HepG2 (cell line): ENCODE results near the gene FAIM2. TPM values are rescaled to one million over a fixed set of nuclear protein-coding genes. Genes with fewer than 3 reads are reported as not detected.

ENCODE experiments used
- ATAC-seq: fragments of 200-7000 bp; cut with Tn5 transposase; 3 replicates; pipeline ENCODE4 v1.9.1; 2020; ENCODE audit warnings: mild to moderate bottlenecking, moderate library complexity
- BruUV-seq: library from RNA; stranded (reverse); fragments of 400-500 nt; replicated peaks from 2 replicates; lab custom pipeline; 2021; lab: Mats Ljungman, UMichigan
- CTCF ChIA-PET: fragments of 300-600 bp; formaldehyde crosslinking; extraction: SDS; loops from one replicate; lab custom pipeline; 2021; ENCODE audit warnings: low total read pairs, inconsistent platforms, low intra/inter-chr PET ratio; lab: Yijun Ruan, JAX
- POLR2A ChIA-PET: fragments of 350-600 bp; sonication (Branson Sonifier 250); formaldehyde crosslinking; loops from one replicate; lab custom pipeline; 2020; ENCODE audit warnings: antibody characterized with exemption, inconsistent platforms; lab: Yijun Ruan, JAX
- DNase-seq: peaks from one replicate; pipeline ENCODE4 v3.0.0-alpha.2; 2015; ENCODE audit warnings: low spot score
- FAIRE-seq: peaks from 3 replicates; lab custom pipeline; 2011; peaks lifted over from hg19 to GRCh38; lab: Jason Lieb, UNC
- H2AFZ ChIP-seq: one replicate; pipeline ENCODE4 v1.6.1; 2011; ENCODE audit warnings: low read length, inconsistent platforms
- H3K27ac ChIP-seq: fragments of 300-600 bp; 3 replicates; pipeline ENCODE4 v1.8.0; 2011; ENCODE audit warnings: mixed run types, mild to moderate bottlenecking, mixed read lengths, low read length, inconsistent platforms; ENCODE audit not compliant: insufficient read depth; ENCODE audit errors: extremely low read length
- H3K27me3 ChIP-seq, 2 experiments: fragments of 200-600 bp in 1 of 2; 2 replicates in 1 of 2; 3 replicates in 1 of 2; pipeline versions ENCODE4 v1.6.0 to v1.8.0; 2011; ENCODE audit warnings: low read length in 2 of 2, mild to moderate bottlenecking in 2 of 2, moderate library complexity in 2 of 2, inconsistent platforms in 1 of 2; ENCODE audit not compliant: insufficient read depth in 2 of 2, control insufficient read depth in 1 of 2
- H3K36me3 ChIP-seq, 2 experiments: fragments of 200-600 bp in 1 of 2; replicated peaks in 1 of 2; 2 replicates in 1 of 2; 3 replicates in 1 of 2; pipeline versions ENCODE4 v1.5.1 to v1.8.0; 2011; ENCODE audit warnings: low read length in 2 of 2, inconsistent platforms in 1 of 2; ENCODE audit not compliant: insufficient read depth in 2 of 2, control insufficient read depth in 1 of 2
- H3K4me1 ChIP-seq: 2 replicates; pipeline ENCODE4 v1.5.1; 2012; ENCODE audit warnings: low read length, inconsistent platforms; ENCODE audit not compliant: insufficient read depth
- H3K4me2 ChIP-seq: 2 replicates; pipeline ENCODE4 v1.6.0; 2011; ENCODE audit warnings: low read depth, low read length, inconsistent platforms
- H3K4me3 ChIP-seq, 3 experiments: fragments of 200-600 bp in 1 of 3; sonication (generic), shearing (Covaris generic) in 1 of 3; replicated peaks in 1 of 3; 2 replicates each; pipeline ENCODE4 v1.5.1; 2011 to 2016; ENCODE audit warnings: low read length in 3 of 3, inconsistent platforms in 2 of 3, low read depth in 2 of 3, mild to moderate bottlenecking in 2 of 3, control low read depth in 1 of 3, mixed read lengths in 1 of 3; ENCODE audit not compliant: insufficient read depth in 1 of 3
- H3K79me2 ChIP-seq: one replicate; pipeline ENCODE4 v1.6.1; 2011; ENCODE audit warnings: low read length, inconsistent platforms; ENCODE audit not compliant: insufficient read depth
- H3K9ac ChIP-seq: 2 replicates; pipeline ENCODE4 v1.6.0; 2011; ENCODE audit warnings: mild to moderate bottlenecking, low read depth, low read length, inconsistent platforms; ENCODE audit not compliant: insufficient read depth
- H3K9me3 ChIP-seq: 2 replicates; pipeline ENCODE4 v1.5.1; 2012; ENCODE audit warnings: mild to moderate bottlenecking, low read length
- H4K20me1 ChIP-seq: 2 replicates; pipeline ENCODE4 v1.6.0; 2011; ENCODE audit warnings: inconsistent platforms, mild to moderate bottlenecking, low read length, moderate library complexity; ENCODE audit not compliant: insufficient read depth
- CENPT ChIP-seq: sonication (generic); formaldehyde crosslinking; IDR thresholded peaks from 2 replicates; pipeline ENCODE4 v1.8.0; 2022; ENCODE audit warnings: low read depth, mild to moderate bottlenecking, moderate library complexity, missing genetic modification reagents
- GTF3A ChIP-seq: sonication (generic); formaldehyde crosslinking; conservative IDR thresholded peaks from 2 replicates; pipeline ENCODE4 v1.4.0; 2020; ENCODE audit warnings: mild to moderate bottlenecking, missing genetic modification reagents
- NCOA5 ChIP-seq: sonication (generic); formaldehyde crosslinking; IDR thresholded peaks from 2 replicates; pipeline ENCODE4 v1.4.0; 2020; ENCODE audit warnings: missing genetic modification reagents
- RBFOX2 ChIP-seq: fragments of 200-400 bp; formaldehyde crosslinking; IDR thresholded peaks from 2 replicates; pipeline ENCODE4 v1.6.1; 2017; ENCODE audit warnings: low read depth, mild to moderate bottlenecking, low read length
- U2AF2 ChIP-seq: fragments of 200-400 bp; formaldehyde crosslinking; IDR thresholded peaks from 2 replicates; pipeline ENCODE4 v1.6.1; 2017; ENCODE audit warnings: low read depth, mild to moderate bottlenecking, low read length
- ZNF552 ChIP-seq: sonication (generic); formaldehyde crosslinking; IDR thresholded peaks from 2 replicates; pipeline ENCODE4 v1.9.0; 2022; ENCODE audit warnings: missing genetic modification reagents, mild to moderate bottlenecking, borderline replicate concordance
- ZNF788 ChIP-seq: sonication (generic); formaldehyde crosslinking; IDR thresholded peaks from 2 replicates; pipeline ENCODE4 v1.5.0; 2020; ENCODE audit warnings: mild to moderate bottlenecking, missing genetic modification reagents, borderline replicate concordance
- ZNF841 ChIP-seq: sonication (generic); formaldehyde crosslinking; IDR thresholded peaks from 2 replicates; pipeline ENCODE4 v1.8.1; 2023; ENCODE audit warnings: missing genetic modification reagents, borderline replicate concordance
- WGBS: methylation state at CpG from one replicate; pipeline ENCODE4 v1.1.6; 2017; ENCODE audit warnings: low lambda C conversion rate; 5-methylcytosine and 5-hydroxymethylcytosine counted together
- in situ Hi-C: cut with HindIII; loops from 2 replicates; pipeline ENCODE4 v1.10.0; 2017; ENCODE audit warnings: low pct_unique_long_range_greater_than_20kb; ENCODE audit not compliant: extremely low pct_ligation_motif_present
- intact Hi-C: fragments of 100-400 bp; cut with micrococcal nuclease; formaldehyde crosslinking; loops from one replicate; pipeline ENCODE4 v1.10.0; 2022; ENCODE audit not compliant: unreplicated experiment
- polyA plus RNA-seq, 8 experiments: library from polyadenylated mRNA; depleted of rRNA in 3 of 8; stranded (reverse) in 7 of 8; unstranded in 1 of 8; fragments of >200 nt; fragmentation: Illumina TruSeq in 4 of 8; extraction: Trizol in 4 of 8; gene quantifications; 2 replicates each; pipeline versions ENCODE4 v1.2.1 to v1.2.3, GENCODE V29; 2011 to 2016; ENCODE audit warnings: low read depth in 4 of 8, missing spikeins in 1 of 8, mixed read lengths in 1 of 8; ENCODE audit not compliant: insufficient read depth in 1 of 8
- total RNA-seq, 5 experiments: library from RNA; depleted of rRNA; stranded (reverse); fragments of >200 nt; fragmentation: Illumina TruSeq; extraction: Trizol; gene quantifications; 2 replicates each; pipeline ENCODE4 v1.2.3, GENCODE V29; 2016; ENCODE audit warnings: low read depth in 1 of 5
- TF ChIP-seq, protein P1 (sequence below): sonication (generic); formaldehyde crosslinking; IDR thresholded peaks from 2 replicates; pipeline ENCODE4 v1.4.0; 2020; ENCODE audit warnings: missing genetic modification reagents
- TF ChIP-seq, protein P2 (sequence below): sonication (generic); formaldehyde crosslinking; IDR thresholded peaks from 2 replicates; pipeline ENCODE4 v1.8.0; 2022; ENCODE audit warnings: missing genetic modification reagents, mild to moderate bottlenecking, moderate library complexity, borderline replicate concordance
- TF ChIP-seq, protein P3 (sequence below): sonication (generic); formaldehyde crosslinking; IDR thresholded peaks from 2 replicates; pipeline ENCODE4 v1.4.0; 2020; ENCODE audit warnings: mild to moderate bottlenecking, missing genetic modification reagents

Gene FAIM2
- total and polyA plus RNA-seq, 2 of the 13 experiments (the other 11 are each of a cell fraction or from before 2014, with no cell fraction given): not detected

DNA sequence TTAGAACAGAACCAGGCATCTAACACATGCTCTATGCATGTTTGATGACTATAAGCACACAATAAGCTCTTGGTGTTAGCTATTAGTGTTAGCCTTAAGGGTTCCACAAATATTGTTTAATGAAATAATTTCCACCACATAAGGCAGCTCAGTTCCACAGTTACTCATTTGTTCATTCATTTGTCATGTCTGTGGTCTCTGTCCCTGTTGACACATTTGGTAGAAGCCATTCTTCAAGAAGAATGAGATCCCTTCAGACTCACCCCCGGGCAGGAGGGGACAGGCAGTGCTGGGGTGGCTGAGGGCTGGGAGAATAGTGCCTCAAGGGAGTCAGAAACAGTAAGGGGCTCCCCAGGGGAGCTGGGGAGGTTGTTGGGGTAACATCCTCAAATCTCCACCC lies 3.7 kb upstream of the FAIM2 start (continued):
- TF ChIP-seq U2AF2 (no peak), ZNF788 (CRISPR knock-in tag) (no peak)

DNA sequence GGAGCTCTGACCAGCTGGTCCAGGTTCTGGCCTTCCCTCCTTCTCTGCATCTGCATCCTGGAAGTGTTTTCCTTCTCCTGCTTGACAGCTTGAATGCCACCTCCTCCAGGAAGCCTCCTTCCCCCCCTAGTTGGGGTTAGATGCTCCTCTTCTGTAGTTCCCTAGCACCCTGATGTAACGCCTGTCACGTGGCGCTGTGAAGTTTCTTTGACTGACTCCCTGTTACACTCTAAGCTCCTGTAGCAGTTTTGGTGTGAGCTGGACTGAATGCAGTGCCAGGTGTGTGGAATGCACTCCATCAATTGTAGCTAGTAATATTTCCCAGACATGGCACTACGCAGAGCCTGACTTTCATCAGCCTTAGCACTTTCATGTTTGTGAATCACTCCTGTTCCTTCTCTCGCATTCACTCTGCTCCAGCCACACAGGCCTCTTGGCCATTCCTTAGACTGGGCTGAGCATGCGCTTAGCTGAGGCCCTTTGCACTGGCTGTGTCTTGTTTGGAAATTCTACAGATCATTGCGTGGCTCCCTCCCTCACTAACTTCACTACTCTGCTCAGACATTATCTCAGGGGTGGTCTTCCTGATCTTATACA lies 2.1 kb upstream of the FAIM2 start:
- no peak overlapping the region for H3K27ac ChIP-seq
- ChIA-PET CTCF (no interaction called here), POLR2A (no interaction called here)
- no peak for DNase-seq
- in situ Hi-C loops: no loop called here
- H3K79me2 ChIP-seq: no peaks in the 10 kb centered on the region
- FAIRE-seq: no peak
- ATAC-seq: no peak
- no peak overlapping the region for H3K4me3 ChIP-seq
- H4K20me1 ChIP-seq: 0 out of 2 replicates have a peak, but pooled peaks cover 2% of the 10 kb centered on the region
- intact Hi-C loops: no loop called here
- H3K9me3 ChIP-seq: no peaks in the 10 kb centered on the region
- no peaks in the 10 kb centered on the region for H3K36me3 ChIP-seq
- no peak overlapping the region for H3K9ac ChIP-seq
- BruUV-seq: no TSS peak
- H3K4me1 ChIP-seq: peaks cover 9% of the 10 kb centered on the region; the same call in 1 of the 2 replicates
- peaks cover 7 to 37% of the 10 kb centered on the region in 2 experiments; a peak in 3 of 5 replicates for H3K27me3 ChIP-seq
- H2AFZ ChIP-seq: no peak overlapping the region
- no peak overlapping the region for H3K4me2 ChIP-seq
- WGBS: 66% methylated on average over 7 of the region's 7 CpGs
- TF ChIP-seq RBFOX2: no peak
- TF ChIP-seq, protein P1, sequence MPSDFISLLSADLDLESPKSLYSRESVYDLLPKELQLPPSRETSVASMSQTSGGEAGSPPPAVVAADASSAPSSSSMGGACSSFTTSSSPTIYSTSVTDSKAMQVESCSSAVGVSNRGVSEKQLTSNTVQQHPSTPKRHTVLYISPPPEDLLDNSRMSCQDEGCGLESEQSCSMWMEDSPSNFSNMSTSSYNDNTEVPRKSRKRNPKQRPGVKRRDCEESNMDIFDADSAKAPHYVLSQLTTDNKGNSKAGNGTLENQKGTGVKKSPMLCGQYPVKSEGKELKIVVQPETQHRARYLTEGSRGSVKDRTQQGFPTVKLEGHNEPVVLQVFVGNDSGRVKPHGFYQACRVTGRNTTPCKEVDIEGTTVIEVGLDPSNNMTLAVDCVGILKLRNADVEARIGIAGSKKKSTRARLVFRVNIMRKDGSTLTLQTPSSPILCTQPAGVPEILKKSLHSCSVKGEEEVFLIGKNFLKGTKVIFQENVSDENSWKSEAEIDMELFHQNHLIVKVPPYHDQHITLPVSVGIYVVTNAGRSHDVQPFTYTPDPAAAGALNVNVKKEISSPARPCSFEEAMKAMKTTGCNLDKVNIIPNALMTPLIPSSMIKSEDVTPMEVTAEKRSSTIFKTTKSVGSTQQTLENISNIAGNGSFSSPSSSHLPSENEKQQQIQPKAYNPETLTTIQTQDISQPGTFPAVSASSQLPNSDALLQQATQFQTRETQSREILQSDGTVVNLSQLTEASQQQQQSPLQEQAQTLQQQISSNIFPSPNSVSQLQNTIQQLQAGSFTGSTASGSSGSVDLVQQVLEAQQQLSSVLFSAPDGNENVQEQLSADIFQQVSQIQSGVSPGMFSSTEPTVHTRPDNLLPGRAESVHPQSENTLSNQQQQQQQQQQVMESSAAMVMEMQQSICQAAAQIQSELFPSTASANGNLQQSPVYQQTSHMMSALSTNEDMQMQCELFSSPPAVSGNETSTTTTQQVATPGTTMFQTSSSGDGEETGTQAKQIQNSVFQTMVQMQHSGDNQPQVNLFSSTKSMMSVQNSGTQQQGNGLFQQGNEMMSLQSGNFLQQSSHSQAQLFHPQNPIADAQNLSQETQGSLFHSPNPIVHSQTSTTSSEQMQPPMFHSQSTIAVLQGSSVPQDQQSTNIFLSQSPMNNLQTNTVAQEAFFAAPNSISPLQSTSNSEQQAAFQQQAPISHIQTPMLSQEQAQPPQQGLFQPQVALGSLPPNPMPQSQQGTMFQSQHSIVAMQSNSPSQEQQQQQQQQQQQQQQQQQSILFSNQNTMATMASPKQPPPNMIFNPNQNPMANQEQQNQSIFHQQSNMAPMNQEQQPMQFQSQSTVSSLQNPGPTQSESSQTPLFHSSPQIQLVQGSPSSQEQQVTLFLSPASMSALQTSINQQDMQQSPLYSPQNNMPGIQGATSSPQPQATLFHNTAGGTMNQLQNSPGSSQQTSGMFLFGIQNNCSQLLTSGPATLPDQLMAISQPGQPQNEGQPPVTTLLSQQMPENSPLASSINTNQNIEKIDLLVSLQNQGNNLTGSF: no peak
- TF ChIP-seq, protein P2, sequence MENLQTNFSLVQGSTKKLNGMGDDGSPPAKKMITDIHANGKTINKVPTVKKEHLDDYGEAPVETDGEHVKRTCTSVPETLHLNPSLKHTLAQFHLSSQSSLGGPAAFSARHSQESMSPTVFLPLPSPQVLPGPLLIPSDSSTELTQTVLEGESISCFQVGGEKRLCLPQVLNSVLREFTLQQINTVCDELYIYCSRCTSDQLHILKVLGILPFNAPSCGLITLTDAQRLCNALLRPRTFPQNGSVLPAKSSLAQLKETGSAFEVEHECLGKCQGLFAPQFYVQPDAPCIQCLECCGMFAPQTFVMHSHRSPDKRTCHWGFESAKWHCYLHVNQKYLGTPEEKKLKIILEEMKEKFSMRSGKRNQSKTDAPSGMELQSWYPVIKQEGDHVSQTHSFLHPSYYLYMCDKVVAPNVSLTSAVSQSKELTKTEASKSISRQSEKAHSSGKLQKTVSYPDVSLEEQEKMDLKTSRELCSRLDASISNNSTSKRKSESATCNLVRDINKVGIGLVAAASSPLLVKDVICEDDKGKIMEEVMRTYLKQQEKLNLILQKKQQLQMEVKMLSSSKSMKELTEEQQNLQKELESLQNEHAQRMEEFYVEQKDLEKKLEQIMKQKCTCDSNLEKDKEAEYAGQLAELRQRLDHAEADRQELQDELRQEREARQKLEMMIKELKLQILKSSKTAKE (CRISPR knock-in tag): no peak
- TF ChIP-seq GTF3A: no peak
- TF ChIP-seq NCOA5 (CRISPR knock-in tag): no peak
- no peak for TF ChIP-seq ZNF841 (CRISPR knock-in tag)
- no peak for TF ChIP-seq CENPT (CRISPR knock-in tag)
- TF ChIP-seq, protein P3, sequence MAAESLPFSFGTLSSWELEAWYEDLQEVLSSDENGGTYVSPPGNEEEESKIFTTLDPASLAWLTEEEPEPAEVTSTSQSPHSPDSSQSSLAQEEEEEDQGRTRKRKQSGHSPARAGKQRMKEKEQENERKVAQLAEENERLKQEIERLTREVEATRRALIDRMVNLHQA (CRISPR knock-in tag): no peak
- no peak for TF ChIP-seq ZNF552 (CRISPR knock-in tag)
